ENCODE data around the gene PACRG. TPM values are rescaled to one million over a fixed set of nuclear protein-coding genes. Genes with fewer than 3 reads are reported as not detected.

Gene PACRG
- polyA plus RNA-seq, 1 donor (not counting 4 experiments of a cell fraction or from before 2014, with no cell fraction given), result 0.31 TPM

- TF ChIP-seq CTCF (optimal IDR thresholded peaks at IDR 0.05 in 1 of 3, IDR thresholded peaks at IDR 0.05 in 1 of 3, conservative IDR thresholded peaks at IDR 0.05 in 1 of 3; ENCODE audit: extremely low read depth in 1 of 3, insufficient read depth in 2 of 3, low read length in 3 of 3) (no peak), EZH2 (IDR thresholded peaks at IDR 0.05; ENCODE audit: low read length) (no peak)
- Histone ChIP-seq H3K27ac (ENCODE audit: control insufficient read depth, insufficient read depth, low read length) (no peak overlapping the region), H3K9me1 (ENCODE audit: control insufficient read depth, extremely low read depth, insufficient read depth, low read length) (no peaks in the 10 kb centered on the region), H4K20me1 (ENCODE audit: control insufficient read depth, extremely low read depth, insufficient read depth, low read length) (no peaks in the 10 kb centered on the region), H3K27me3 (ENCODE audit: control insufficient read depth, extremely low read depth, insufficient read depth, low read length) (no peaks in the 10 kb centered on the region), H3K4me2 (ENCODE audit: control insufficient read depth, extremely low read depth, insufficient read depth, low read depth, low read length) (no peak overlapping the region), H3K4me3 (ENCODE audit: control insufficient read depth in 2 of 3, extremely low read depth in 1 of 3, insufficient read depth in 2 of 3, low read depth in 1 of 3, low read length in 3 of 3) (no peak overlapping the region), H3K36me3 (ENCODE audit: control insufficient read depth in 2 of 2, extremely low read depth in 1 of 2, insufficient read depth in 2 of 2, low read length in 2 of 2) (no peaks in the 10 kb centered on the region), H2AFZ (ENCODE audit: control insufficient read depth, low read length) (no peak overlapping the region), H3K9ac (ENCODE audit: control insufficient read depth, extremely low read depth, insufficient read depth, low read length) (no peak overlapping the region), H3K4me1 (ENCODE audit: control insufficient read depth, extremely low read depth, insufficient read depth, low read length) (no peaks in the 10 kb centered on the region), H3K9me3 (ENCODE audit: control insufficient read depth, low read depth, low read length) (no peaks in the 10 kb centered on the region), H3K79me2 (ENCODE audit: control insufficient read depth, insufficient read depth, low read length) (no peaks in the 10 kb centered on the region)
- FAIRE-seq (no peak), DNase-seq (ENCODE audit: low read depth, low spot score) (no peak)
- dilution Hi-C loops (cut with MboI; ENCODE audit: extremely low pct_ligation_motif_present, low sequenced_read_pairs), result no loop called here
These were observed 597.1 kb downstream of the PACRG start for GRCh38 chr6:163324688-163325389.

GRCh38 chr6:163325390-163325784 lies 597.6 kb downstream of the PACRG start:
- Histone ChIP-seq H3K9ac (ENCODE audit: control insufficient read depth, extremely low read depth, insufficient read depth, low read length) (no peak overlapping the region), H4K20me1 (ENCODE audit: control insufficient read depth, extremely low read depth, insufficient read depth, low read length) (no peaks in the 10 kb centered on the region), H3K4me2 (ENCODE audit: control insufficient read depth, extremely low read depth, insufficient read depth, low read depth, low read length) (no peak overlapping the region), H3K36me3 (ENCODE audit: control insufficient read depth in 2 of 2, extremely low read depth in 1 of 2, insufficient read depth in 2 of 2, low read length in 2 of 2) (no peaks in the 10 kb centered on the region), H2AFZ (ENCODE audit: control insufficient read depth, low read length) (no peak overlapping the region), H3K79me2 (ENCODE audit: control insufficient read depth, insufficient read depth, low read length) (no peaks in the 10 kb centered on the region), H3K9me1 (ENCODE audit: control insufficient read depth, extremely low read depth, insufficient read depth, low read length) (no peaks in the 10 kb centered on the region), H3K27me3 (ENCODE audit: control insufficient read depth, extremely low read depth, insufficient read depth, low read length) (no peaks in the 10 kb centered on the region), H3K4me3 (ENCODE audit: control insufficient read depth in 2 of 3, extremely low read depth in 1 of 3, insufficient read depth in 2 of 3, low read depth in 1 of 3, low read length in 3 of 3) (no peak overlapping the region), H3K4me1 (ENCODE audit: control insufficient read depth, extremely low read depth, insufficient read depth, low read length) (no peaks in the 10 kb centered on the region), H3K9me3 (ENCODE audit: control insufficient read depth, low read depth, low read length) (no peaks in the 10 kb centered on the region), H3K27ac (ENCODE audit: control insufficient read depth, insufficient read depth, low read length) (no peak overlapping the region)
- TF ChIP-seq CTCF (optimal IDR thresholded peaks at IDR 0.05 in 1 of 3, IDR thresholded peaks at IDR 0.05 in 1 of 3, conservative IDR thresholded peaks at IDR 0.05 in 1 of 3; ENCODE audit: extremely low read depth in 1 of 3, insufficient read depth in 2 of 3, low read length in 3 of 3) (no peak), EZH2 (IDR thresholded peaks at IDR 0.05; ENCODE audit: low read length) (no peak)
- dilution Hi-C loops (cut with MboI; ENCODE audit: extremely low pct_ligation_motif_present, low sequenced_read_pairs), result no loop called here
- no peak for FAIRE-seq
- no peak for DNase-seq (ENCODE audit: low read depth, low spot score)
